Loucy (cell line): ENCODE data around the gene TRHDE.

Experiments used
- H2AFZ ChIP-seq: fragments of 200-600 bp; sonication (generic); 2 replicates; pipeline ENCODE4 v1.6.0; 2016; ENCODE audit warnings: antibody characterized with exemption, mild to moderate bottlenecking, low read length, moderate library complexity
- H3F3A ChIP-seq: fragments of 200-600 bp; 2 replicates; pipeline ENCODE4 v1.6.0; 2016; ENCODE audit warnings: antibody characterized with exemption, low read depth, mild to moderate bottlenecking
- H3K27me3 ChIP-seq: fragments of 200-600 bp; sonication (generic); 2 replicates; pipeline ENCODE4 v1.6.1; 2014; ENCODE audit warnings: low read length, mild to moderate bottlenecking; ENCODE audit not compliant: insufficient read depth, poor library complexity, severe bottlenecking
- H3K36me3 ChIP-seq: fragments of 200-600 bp; sonication (generic); 2 replicates; pipeline ENCODE4 v1.6.1; 2016; ENCODE audit warnings: low read length; ENCODE audit not compliant: insufficient read depth
- H3K4me1 ChIP-seq: fragments of 200-600 bp; sonication (generic); 2 replicates; pipeline ENCODE4 v1.5.1; 2014; ENCODE audit warnings: low read length, mild to moderate bottlenecking; ENCODE audit not compliant: insufficient read depth, poor library complexity, severe bottlenecking
- H3K4me2 ChIP-seq: fragments of 200-600 bp; sonication (generic); 2 replicates; pipeline ENCODE4 v1.6.0; 2014; ENCODE audit warnings: antibody characterized with exemption, low read length, low read depth, mild to moderate bottlenecking; ENCODE audit not compliant: poor library complexity, severe bottlenecking
- H3K4me3 ChIP-seq: fragments of 200-600 bp; sonication (generic); 2 replicates; pipeline ENCODE4 v1.5.1; 2014; ENCODE audit warnings: low read length, mild to moderate bottlenecking, mixed read lengths; ENCODE audit not compliant: poor library complexity, severe bottlenecking
- H3K79me2 ChIP-seq: fragments of 200-600 bp; sonication (generic); 2 replicates; pipeline ENCODE4 v1.6.1; 2014; ENCODE audit warnings: low read length; ENCODE audit not compliant: insufficient read depth
- H3K9ac ChIP-seq: fragments of 200-600 bp; sonication (generic); 2 replicates; pipeline ENCODE4 v1.6.0; 2014; ENCODE audit warnings: mild to moderate bottlenecking, low read depth, low read length, moderate library complexity; ENCODE audit not compliant: poor library complexity, severe bottlenecking
- H3K9me2 ChIP-seq: fragments of 200-600 bp; sonication (generic); replicated peaks from 2 replicates; pipeline ENCODE4 v1.6.1; 2016; ENCODE audit warnings: low read depth, low read length, mixed read lengths
- H3K9me3 ChIP-seq: fragments of 200-600 bp; sonication (generic); 2 replicates; pipeline ENCODE4 v1.6.1; 2014; ENCODE audit warnings: mild to moderate bottlenecking, antibody characterized with exemption, low read length, low read depth; ENCODE audit not compliant: insufficient read depth
- H4K20me1 ChIP-seq: fragments of 200-600 bp; sonication (generic); 2 replicates; pipeline ENCODE4 v1.6.0; 2014; ENCODE audit warnings: antibody characterized with exemption, low read length, mild to moderate bottlenecking; ENCODE audit not compliant: insufficient read depth, poor library complexity, severe bottlenecking
- EZH2phosphoT487 ChIP-seq: fragments of 200-600 bp; IDR thresholded peaks from 2 replicates; pipeline ENCODE4 v1.6.1; 2018; ENCODE audit warnings: antibody characterized with exemption, mild to moderate bottlenecking, moderate library complexity, borderline replicate concordance
- TF ChIP-seq, protein P1 (sequence below): fragments of 200-600 bp; sonication (generic); conservative IDR thresholded peaks from 2 replicates; pipeline ENCODE4 v1.5.1; 2014; ENCODE audit warnings: mild to moderate bottlenecking, antibody characterized with exemption, low read length

TRHDE gene

GRCh38 chr12:72241552-72241951, 30.6 kb upstream of the TRHDE start:
- Histone ChIP-seq H3K4me3 (no peak overlapping the region), H3K79me2 (no peaks in the 10 kb centered on the region), H3F3A (no peaks in the 10 kb centered on the region), H3K4me2 (no peak overlapping the region), H3K27me3 (no peaks in the 10 kb centered on the region), H3K9me2 (no peaks in the 10 kb centered on the region), H3K36me3 (no peaks in the 10 kb centered on the region), H3K4me1 (no peaks in the 10 kb centered on the region), H4K20me1 (no peaks in the 10 kb centered on the region), H2AFZ (no peak overlapping the region), H3K9me3 (no peaks in the 10 kb centered on the region), H3K9ac (no peak overlapping the region)
- no peak for TF ChIP-seq EZH2phosphoT487
- TF ChIP-seq, protein P1, sequence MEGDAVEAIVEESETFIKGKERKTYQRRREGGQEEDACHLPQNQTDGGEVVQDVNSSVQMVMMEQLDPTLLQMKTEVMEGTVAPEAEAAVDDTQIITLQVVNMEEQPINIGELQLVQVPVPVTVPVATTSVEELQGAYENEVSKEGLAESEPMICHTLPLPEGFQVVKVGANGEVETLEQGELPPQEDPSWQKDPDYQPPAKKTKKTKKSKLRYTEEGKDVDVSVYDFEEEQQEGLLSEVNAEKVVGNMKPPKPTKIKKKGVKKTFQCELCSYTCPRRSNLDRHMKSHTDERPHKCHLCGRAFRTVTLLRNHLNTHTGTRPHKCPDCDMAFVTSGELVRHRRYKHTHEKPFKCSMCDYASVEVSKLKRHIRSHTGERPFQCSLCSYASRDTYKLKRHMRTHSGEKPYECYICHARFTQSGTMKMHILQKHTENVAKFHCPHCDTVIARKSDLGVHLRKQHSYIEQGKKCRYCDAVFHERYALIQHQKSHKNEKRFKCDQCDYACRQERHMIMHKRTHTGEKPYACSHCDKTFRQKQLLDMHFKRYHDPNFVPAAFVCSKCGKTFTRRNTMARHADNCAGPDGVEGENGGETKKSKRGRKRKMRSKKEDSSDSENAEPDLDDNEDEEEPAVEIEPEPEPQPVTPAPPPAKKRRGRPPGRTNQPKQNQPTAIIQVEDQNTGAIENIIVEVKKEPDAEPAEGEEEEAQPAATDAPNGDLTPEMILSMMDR, result no peak

GRCh38 chr12:72242946-72243345, 29.2 kb upstream of the TRHDE start:
- Histone ChIP-seq H3K27me3 (no peaks in the 10 kb centered on the region), H3K36me3 (no peaks in the 10 kb centered on the region), H2AFZ (no peak overlapping the region), H3K9me3 (no peaks in the 10 kb centered on the region), H3K4me2 (no peak overlapping the region), H3K9ac (no peak overlapping the region), H3F3A (no peaks in the 10 kb centered on the region), H3K79me2 (no peaks in the 10 kb centered on the region), H4K20me1 (no peaks in the 10 kb centered on the region), H3K9me2 (no peaks in the 10 kb centered on the region), H3K4me3 (no peak overlapping the region), H3K4me1 (no peaks in the 10 kb centered on the region)
- TF ChIP-seq, protein P1, result no peak
- TF ChIP-seq EZH2phosphoT487, result no peak

GRCh38 chr12:72246370-72246769, 25.8 kb upstream of the TRHDE start:
- TF ChIP-seq EZH2phosphoT487, result no peak
- TF ChIP-seq, protein P1, result no peak
- no peaks in the 10 kb centered on the region for H3K9me3 ChIP-seq
- no peaks in the 10 kb centered on the region for H3K27me3 ChIP-seq
- H3K4me3 ChIP-seq, result no peak overlapping the region
- no peaks in the 10 kb centered on the region for H3K9me2 ChIP-seq
- H3K4me1 ChIP-seq, result no peaks in the 10 kb centered on the region
- no peaks in the 10 kb centered on the region for H4K20me1 ChIP-seq
- no peak overlapping the region for H3K4me2 ChIP-seq
- H3K79me2 ChIP-seq, result no peaks in the 10 kb centered on the region
- no peaks in the 10 kb centered on the region for H3F3A ChIP-seq
- H3K36me3 ChIP-seq, result no peaks in the 10 kb centered on the region
- H3K9ac ChIP-seq, result no peak overlapping the region
- H2AFZ ChIP-seq, result no peak overlapping the region
